Stimulated activated CD8-positive, alpha-beta memory T cell treated with anti-CD3 and anti-CD28 coated beads, Interleukin-7, amount 100 ng/mL, for 4 hours (primary cell): ENCODE results near the gene USP48.
A peak's percentile ranks its signal among the peaks of the same experiment; 100 is the strongest.
"Not testable (repeated sequence)": the region's sequence is repeated elsewhere in the genome, so short reads cannot be mapped to it uniquely, and the experiment has no call there.

Source experiments
- DNase-seq, 2 donors: peaks; one replicate each; pipeline ENCODE4 v3.0.0-alpha.2; 2020; ENCODE audit warnings: low read depth in 2 of 2

Gene USP48

GRCh38 chr1:21815724-21816321, 32.9 kb upstream of the USP48 start:
- no peak for DNase-seq

- DNase-seq = no peak
These were observed 32.1 kb upstream of the USP48 start for GRCh38 chr1:21814981-21815582.

GRCh38 chr1:21814241-21814918, 31.4 kb upstream of the USP48 start:
- peak in 1 of 2 donors; percentile 8 for DNase-seq

DNA sequence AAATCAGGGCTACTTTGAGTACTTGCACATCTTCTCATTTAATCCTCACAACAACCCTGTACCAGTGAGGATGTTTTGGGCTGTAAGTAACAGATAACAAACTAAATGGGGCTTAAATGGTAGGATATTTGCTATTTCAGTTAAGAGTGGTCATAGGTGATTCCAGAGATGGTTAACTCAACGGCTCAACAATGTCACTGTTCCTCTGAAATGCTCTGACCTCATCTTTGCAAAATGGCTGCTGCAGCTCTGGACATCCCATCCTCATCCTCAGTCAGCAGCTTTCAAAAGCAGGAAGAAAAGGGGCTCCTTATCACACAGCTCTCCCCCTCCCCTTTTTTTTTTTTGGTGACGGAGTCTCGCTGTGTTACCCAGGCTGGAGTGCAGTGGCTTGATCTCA, 30.6 kb upstream of the USP48 start:
- DNase-seq = no peak

DNA sequence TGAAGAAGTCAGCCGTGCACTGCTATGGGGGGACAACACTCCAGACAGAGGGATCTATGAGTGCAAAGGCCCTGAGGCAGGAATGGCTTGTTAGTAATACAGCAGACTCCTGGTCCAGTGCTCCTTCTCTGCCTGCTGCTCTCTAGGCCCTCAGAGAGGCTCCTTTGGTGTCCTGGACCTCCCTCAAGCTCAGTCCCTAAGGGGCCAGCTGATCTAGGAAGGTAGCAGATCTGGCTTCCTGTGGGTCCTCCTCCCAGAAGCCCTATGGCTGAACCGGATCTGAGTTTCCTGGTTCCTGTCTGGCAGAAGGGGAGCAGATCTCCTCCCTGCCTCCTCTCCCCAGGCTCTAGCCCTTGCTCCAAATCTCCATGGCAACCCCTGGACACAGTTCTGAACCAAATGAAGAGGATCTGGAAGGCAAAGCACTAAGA, 28.9 kb upstream of the USP48 start, which contains the start of gene LDLRAD2:
Gene LDLRAD2 (plus strand): TSS at position 391 of the 431 bp plus-strand sequence. CDS start 187 bp downstream, outside the sequence.
- no peak for DNase-seq

- no peak for DNase-seq
These were observed 21.6 kb upstream of the USP48 start for GRCh38 chr1:21804536-21804935.

DNA sequence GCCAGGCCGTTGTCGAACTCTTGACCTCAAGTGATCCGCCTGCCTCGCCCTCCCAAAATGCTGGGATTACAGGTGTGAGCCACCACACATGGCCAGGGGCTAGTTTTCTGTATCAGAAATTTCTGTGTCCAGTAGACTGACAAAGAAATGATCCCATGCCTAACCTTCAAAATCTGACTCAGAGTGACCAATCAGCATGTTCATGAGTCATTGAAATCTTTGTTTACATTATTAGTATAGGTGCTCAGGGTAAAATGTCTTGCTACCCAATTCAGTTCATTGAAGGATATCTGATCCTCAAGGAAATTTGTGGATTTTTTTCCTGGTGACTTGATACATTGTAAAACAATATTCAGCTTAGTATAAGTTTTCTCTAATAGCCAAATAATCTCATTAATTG, 18.2 kb upstream of the USP48 start:
- no peak for DNase-seq

- DNase-seq = no peak
These were observed 16.8 kb upstream of the USP48 start for GRCh38 chr1:21799730-21800129.

DNA sequence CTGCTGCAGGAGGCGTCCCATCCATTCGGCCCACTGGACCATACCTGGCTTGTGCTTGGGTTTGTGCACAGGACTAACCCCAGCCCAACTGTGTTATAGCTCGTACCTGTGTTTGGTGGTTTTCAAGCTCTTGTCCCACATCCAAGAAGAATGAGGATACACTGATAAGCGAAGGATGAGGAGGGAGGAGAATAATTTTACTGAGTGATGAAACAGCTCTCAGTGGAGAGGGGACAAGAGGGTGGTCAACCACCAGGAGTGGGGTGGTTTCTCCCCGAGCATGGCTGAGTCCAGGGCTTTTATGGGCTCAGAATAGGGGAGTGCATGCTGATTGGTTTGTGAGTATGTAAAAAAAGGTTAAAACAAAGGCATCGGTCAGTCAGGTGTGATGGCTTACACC, 12.1 kb upstream of the USP48 start:
- no peak for DNase-seq

- no peak for DNase-seq
These were observed 11.7 kb upstream of the USP48 start for GRCh38 chr1:21794656-21795055.

GRCh38 chr1:21793104-21793503, 10.2 kb upstream of the USP48 start:
- DNase-seq = no peak

GRCh38 chr1:21786640-21787039, 3.7 kb upstream of the USP48 start:
- no peak for DNase-seq

DNA sequence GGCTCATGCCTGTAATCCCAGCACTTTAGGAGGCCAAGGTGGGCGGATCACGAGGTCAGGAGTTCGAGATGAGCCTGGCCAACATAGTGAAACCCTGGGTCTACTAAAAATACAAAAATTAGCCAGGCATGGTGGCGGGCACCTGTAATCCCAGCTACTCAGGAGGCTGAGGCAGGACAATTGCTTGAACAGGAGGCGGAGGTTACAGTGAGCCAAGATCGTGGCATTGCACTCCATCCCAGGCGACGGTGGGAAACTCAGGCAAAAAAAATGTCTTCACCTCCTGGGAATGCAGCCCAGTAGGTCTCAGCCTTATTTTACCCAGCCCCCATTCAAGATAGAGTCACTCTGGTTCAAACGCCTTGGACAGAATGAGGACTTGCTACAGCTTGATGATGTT, 2.8 kb upstream of the USP48 start:
- DNase-seq = not testable (repeated sequence)

DNA sequence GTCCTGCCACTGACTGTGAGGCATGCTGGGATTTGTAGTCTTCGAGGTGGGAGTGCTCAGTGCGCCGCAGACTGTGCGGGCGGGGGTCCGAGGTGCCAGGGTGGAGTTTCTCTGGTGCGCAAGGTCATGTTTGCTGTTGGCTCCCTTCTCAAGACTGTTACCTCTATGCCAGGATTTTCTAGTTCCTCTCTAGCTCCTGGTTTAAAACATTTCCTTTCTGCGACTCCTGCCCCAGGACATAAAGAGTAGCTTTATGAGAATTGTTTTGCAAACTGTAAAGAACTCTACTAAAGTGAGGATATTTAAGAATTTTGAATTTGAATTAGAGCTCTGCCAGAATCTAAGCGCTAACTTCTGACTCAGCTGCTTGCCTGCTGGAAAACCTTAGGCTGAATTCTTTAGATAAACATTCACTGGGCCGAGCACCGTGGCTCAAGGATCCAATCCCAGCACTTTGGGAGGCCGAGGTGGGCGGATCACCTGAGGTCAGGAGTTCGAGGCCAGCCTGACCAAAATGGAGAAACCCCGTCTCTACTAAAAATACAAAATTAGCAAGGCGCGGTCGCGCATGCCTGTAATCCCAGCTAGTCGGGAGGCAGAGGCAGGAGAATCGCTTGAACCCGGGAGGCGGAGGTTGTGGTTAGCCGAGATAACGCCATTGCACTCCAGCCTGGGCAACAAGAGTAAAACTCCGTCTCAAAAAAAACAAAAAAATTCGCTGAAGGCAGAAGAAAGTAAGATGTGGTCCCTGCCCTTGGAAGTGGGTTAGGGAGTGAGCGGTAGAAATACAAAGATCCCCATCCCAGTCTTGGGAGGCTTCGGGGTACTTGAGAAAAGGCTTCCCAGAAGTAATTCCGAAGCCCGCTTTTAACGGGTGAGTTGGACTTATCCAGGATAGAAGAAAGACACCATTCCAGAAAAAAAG, 992 bp upstream of the USP48 start:
- DNase-seq = no peak

DNA sequence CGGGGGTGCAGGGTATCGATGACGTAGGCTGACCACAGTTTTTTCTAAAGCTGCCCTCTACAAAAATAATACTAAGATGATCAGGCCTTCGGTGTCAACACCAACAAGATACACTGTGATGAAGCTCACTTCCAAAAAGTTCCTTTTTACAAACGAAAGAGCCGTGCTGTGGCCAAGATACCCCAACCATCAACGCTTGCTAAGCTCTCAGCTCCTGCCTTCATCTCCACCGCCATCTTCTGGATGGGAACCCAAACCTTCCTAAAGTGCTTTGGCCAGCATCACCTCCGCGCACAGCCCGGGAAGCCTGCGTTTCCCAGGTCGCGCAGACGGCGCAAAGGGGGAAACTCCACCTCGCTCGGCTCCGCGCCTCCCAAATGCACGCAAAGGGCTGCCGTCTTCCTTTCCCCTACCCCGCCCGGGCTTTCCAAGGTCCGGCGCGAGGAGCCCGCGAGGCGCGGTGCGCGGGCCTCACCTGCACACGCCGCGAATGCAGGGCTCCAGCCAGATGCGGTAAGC, 541 bp downstream of the USP48 start:
- DNase-seq = peak in 1 of 2 donors; percentile 12

GRCh38 chr1:21781815-21782348, 1.1 kb downstream of the USP48 start:
- no peak for DNase-seq

- DNase-seq = peak in 1 of 2 donors; percentile 24
These were observed 3.1 kb downstream of the USP48 start for GRCh38 chr1:21779613-21780521.

DNA sequence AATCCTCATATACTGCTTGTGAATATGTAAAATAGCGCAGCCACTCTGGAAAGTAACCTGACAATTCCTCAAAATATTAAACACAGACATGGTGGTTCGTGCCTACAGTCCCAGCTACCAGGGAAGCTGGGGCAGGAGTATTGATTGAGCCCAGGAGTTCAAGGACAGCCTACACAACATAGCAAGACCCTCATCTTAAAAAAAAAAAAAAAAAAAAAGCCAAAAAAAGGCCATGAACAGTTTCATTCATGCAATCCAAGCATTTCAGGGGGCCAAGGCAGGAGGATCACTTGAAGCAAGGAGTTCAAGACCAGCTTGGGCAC, 4.6 kb downstream of the USP48 start:
- DNase-seq = no peak

DNA sequence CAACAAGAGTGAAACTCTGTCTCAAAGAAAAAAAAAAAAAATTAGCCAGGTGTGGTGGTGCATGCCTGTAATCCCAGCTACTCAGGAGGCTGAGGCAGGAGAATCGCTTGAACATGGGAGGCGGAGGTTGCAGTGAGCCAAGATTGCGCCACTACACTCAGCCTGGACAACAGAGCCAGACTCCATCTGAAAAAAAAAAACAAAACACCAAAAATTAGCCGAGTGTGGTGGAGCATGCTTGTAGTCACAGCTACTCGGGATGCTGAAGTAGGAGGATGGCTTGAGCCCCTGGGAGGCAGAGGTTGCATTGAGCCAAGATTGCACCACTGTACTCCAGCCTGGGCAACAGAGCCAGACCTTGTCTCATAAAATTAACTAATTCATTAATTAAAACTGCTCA, 6.0 kb downstream of the USP48 start:
- not testable (repeated sequence) for DNase-seq

DNA sequence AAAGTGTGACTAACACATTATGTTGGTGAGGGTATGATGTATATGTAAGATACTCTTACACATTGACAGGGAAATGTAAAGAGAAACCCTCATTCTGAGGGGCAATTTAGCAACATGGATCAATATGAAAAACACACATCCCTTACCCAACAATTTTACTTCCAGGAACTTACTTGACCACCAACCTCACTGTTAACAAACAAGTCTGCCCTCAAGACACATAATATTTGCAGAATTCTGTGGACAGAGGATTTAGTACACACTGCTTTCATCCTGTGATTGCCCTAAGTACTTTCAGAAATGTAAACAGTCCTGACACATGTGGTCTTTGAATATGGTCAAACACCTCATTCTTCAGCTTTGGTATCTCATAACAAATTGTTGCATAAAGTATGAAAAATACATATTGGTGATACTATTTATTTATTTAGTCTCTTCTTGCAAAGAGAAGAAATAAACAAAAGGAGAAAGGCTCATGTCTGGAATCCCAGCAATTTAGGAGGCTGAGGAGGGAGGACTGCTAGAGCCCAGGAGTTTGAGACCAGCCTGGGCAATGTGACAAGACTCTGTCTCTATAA, 6.9 kb downstream of the USP48 start:
- no peak for DNase-seq
